GM12878 (cell line): ENCODE measurements around the gene MEN1. TPM values are rescaled to one million over a fixed set of nuclear protein-coding genes. Genes with fewer than 3 reads are reported as not detected.

Experiments
- ATAC-seq: fragments of 200-7000 bp; cut with Tn5 transposase; 3 replicates; pipeline ENCODE4 v1.9.1; 2020; ENCODE audit warnings: mild to moderate bottlenecking, moderate library complexity
- BruUV-seq: library from RNA; stranded (reverse); fragments of 400-500 nt; replicated peaks from 2 replicates; lab custom pipeline; 2021; lab: Mats Ljungman, UMichigan
- CTCF ChIA-PET: fragments of 300-600 bp; sonication (Branson Sonifier 250); formaldehyde crosslinking; extraction: SDS; loops from one replicate; lab custom pipeline; 2021; ENCODE audit warnings: inconsistent platforms; lab: Yijun Ruan, JAX
- POLR2A ChIA-PET: fragments of 350-600 bp; formaldehyde crosslinking; extraction: SDS; loops from one replicate; lab custom pipeline; 2021; ENCODE audit warnings: inconsistent platforms; lab: Charles Lee
- RAD21 ChIA-PET: fragments of 300-600 bp; sonication (Branson Sonifier 250); formaldehyde crosslinking; loops from one replicate; lab custom pipeline; 2023; ENCODE audit warnings: antibody characterized with exemption; ENCODE audit not compliant: unreplicated experiment; lab: Charles Lee
- SMC1A ChIA-PET: fragments of 300-600 bp; sonication (Branson Sonifier 250); formaldehyde crosslinking; loops from one replicate; lab custom pipeline; 2023; ENCODE audit not compliant: unreplicated experiment, uncharacterized antibody; lab: Charles Lee
- DNase-seq: peaks from one replicate; pipeline ENCODE4 v3.0.0-alpha.2; 2011; ENCODE audit warnings: low read depth, low spot score
- FAIRE-seq: peaks from 3 replicates; lab custom pipeline; 2011; peaks lifted over from hg19 to GRCh38; lab: Jason Lieb, UNC
- H2AFZ ChIP-seq: 2 replicates; pipeline ENCODE4 v1.6.0; 2011; ENCODE audit warnings: low read depth, low read length, control low read depth; ENCODE audit not compliant: control insufficient read depth
- H3K27ac ChIP-seq: 2 replicates; pipeline ENCODE4 v1.5.1; 2011; ENCODE audit warnings: control low read depth; ENCODE audit not compliant: control insufficient read depth, insufficient read depth
- H3K27me3 ChIP-seq, 2 experiments: replicated peaks in 1 of 2; 2 replicates each; pipeline versions ENCODE4 v1.6.0 to v1.6.1; 2011; ENCODE audit warnings: low read length in 1 of 2; ENCODE audit not compliant: control insufficient read depth in 2 of 2, insufficient read depth in 2 of 2
- H3K36me3 ChIP-seq, 2 experiments: 2 replicates each; pipeline ENCODE4 v1.5.1; 2011; ENCODE audit warnings: low read length in 1 of 2; ENCODE audit not compliant: control insufficient read depth in 2 of 2, insufficient read depth in 2 of 2
- H3K4me1 ChIP-seq: 2 replicates; pipeline ENCODE4 v1.6.1; 2011; ENCODE audit warnings: mild to moderate bottlenecking, low read length, moderate library complexity, mixed read lengths; ENCODE audit not compliant: control insufficient read depth, insufficient read depth
- H3K4me2 ChIP-seq: 2 replicates; pipeline ENCODE4 v1.6.0; 2011; ENCODE audit warnings: control low read depth; ENCODE audit not compliant: control insufficient read depth, insufficient read depth
- H3K4me3 ChIP-seq: fragments of 200-600 bp; sonication (generic); 2 replicates; pipeline ENCODE4 v1.5.1; 2016
- H3K79me2 ChIP-seq: 2 replicates; pipeline ENCODE4 v1.6.0; 2011; ENCODE audit warnings: low read length; ENCODE audit not compliant: control insufficient read depth, insufficient read depth
- H3K9ac ChIP-seq: 2 replicates; pipeline ENCODE4 v1.8.0; 2011; ENCODE audit warnings: low read length, control low read depth, mixed read lengths; ENCODE audit not compliant: control insufficient read depth, insufficient read depth
- H3K9me3 ChIP-seq: replicated peaks from 3 replicates; pipeline ENCODE4 v1.5.1; 2011; ENCODE audit warnings: mild to moderate bottlenecking, low read length; ENCODE audit not compliant: control insufficient read depth, insufficient read depth
- H4K20me1 ChIP-seq: 2 replicates; pipeline ENCODE4 v1.6.0; 2011; ENCODE audit not compliant: control insufficient read depth, insufficient read depth
- ATF7 ChIP-seq: fragments of 450-650 bp; IDR thresholded peaks from 2 replicates; pipeline ENCODE4 v1.6.1; 2016; ENCODE audit warnings: low read depth, mild to moderate bottlenecking
- BRCA1 ChIP-seq: IDR thresholded peaks from 2 replicates; pipeline ENCODE4 v1.6.1; 2011; ENCODE audit warnings: low read depth, low read length, improper control_type of control experiment
- EGR1 ChIP-seq, 2 experiments: IDR thresholded peaks; 1 replicate in 1 of 2; 2 replicates in 1 of 2; pipeline ENCODE4 v1.6.1; 2011 to 2012; ENCODE audit warnings: low read depth in 2 of 2, low read length in 2 of 2, borderline replicate concordance in 1 of 2, mild to moderate bottlenecking in 1 of 2, moderate library complexity in 1 of 2
- FOXK2 ChIP-seq: fragments of 450-650 bp; IDR thresholded peaks from 2 replicates; pipeline ENCODE4 v1.6.1; 2017; ENCODE audit warnings: mild to moderate bottlenecking, moderate library complexity
- KAT2A ChIP-seq: conservative IDR thresholded peaks from 2 replicates; pipeline ENCODE4 v1.6.1; 2011; ENCODE audit warnings: low read depth, low read length; ENCODE audit not compliant: control insufficient read depth
- KLF5 ChIP-seq: fragments of 450-650 bp; IDR thresholded peaks from 2 replicates; pipeline ENCODE4 v1.6.1; 2014; ENCODE audit warnings: mild to moderate bottlenecking; ENCODE audit not compliant: partially characterized antibody
- RAD21 ChIP-seq: IDR thresholded peaks from 2 replicates; pipeline ENCODE4 v1.6.1; 2011; ENCODE audit warnings: mild to moderate bottlenecking, low read depth, low read length, moderate library complexity; ENCODE audit not compliant: insufficient read depth
- RB1 ChIP-seq: fragments of 450-650 bp; formaldehyde crosslinking; IDR thresholded peaks from 2 replicates; pipeline ENCODE4 v1.6.1; 2017; ENCODE audit warnings: mild to moderate bottlenecking, borderline replicate concordance
- RFX5 ChIP-seq: IDR thresholded peaks from 2 replicates; pipeline ENCODE4 v1.6.1; 2011; ENCODE audit warnings: low read depth, low read length, improper control_type of control experiment
- SMAD5 ChIP-seq: IDR thresholded peaks from 2 replicates; pipeline ENCODE4 v1.6.1; 2016; ENCODE audit warnings: antibody characterized with exemption, low read depth
- SP1 ChIP-seq: IDR thresholded peaks from one replicate; pipeline ENCODE4 v1.6.1; 2011; ENCODE audit warnings: low read depth, low read length
- ZBED1 ChIP-seq: IDR thresholded peaks from 2 replicates; pipeline ENCODE4 v1.6.1; 2016; ENCODE audit warnings: borderline replicate concordance
- ZNF687 ChIP-seq: fragments of 450-650 bp; IDR thresholded peaks from 2 replicates; pipeline ENCODE4 v1.6.1; 2017; ENCODE audit warnings: mild to moderate bottlenecking, moderate library complexity
- WGBS: methylation state at CpG from one replicate; pipeline ENCODE4 v1.1.6; 2016; ENCODE audit warnings: low lambda C conversion rate; ENCODE audit not compliant: insufficient replicate concordance, insufficient coverage; ENCODE audit errors: missing lambda C conversion rate; 5-methylcytosine and 5-hydroxymethylcytosine counted together
- in situ Hi-C: fragments of 300-500 bp; cut with MboI; formaldehyde crosslinking; loops from 9 replicates; pipeline ENCODE4 v1.14.3; 2018; ENCODE audit warnings: mixed read lengths
- intact Hi-C: fragments of 100-400 bp; cut with micrococcal nuclease; formaldehyde crosslinking; loops from one replicate; pipeline ENCODE4 v1.14.2; 2022; ENCODE audit not compliant: unreplicated experiment
- polyA plus RNA-seq, 11 experiments: library from polyadenylated mRNA; depleted of rRNA in 4 of 11; unstranded in 6 of 11; stranded (reverse) in 5 of 11; fragments of >200 nt; fragmentation: Nextera tagmentation in 4 of 11; fragmentation: Illumina TruSeq in 1 of 11; extraction: Ambion mirVana in 4 of 11; extraction: Trizol in 1 of 11; gene quantifications; 1 replicate in 1 of 11; 2 replicates in 10 of 11; pipeline versions ENCODE4 v1.2.1 to v1.2.3, GENCODE V29; 2011 to 2016; ENCODE audit warnings: inconsistent platforms in 2 of 11, missing spikeins in 2 of 11, low read depth in 1 of 11
- total RNA-seq, 4 experiments: library from RNA; depleted of rRNA in 3 of 4; stranded (reverse); fragments of >200 nt in 3 of 4; fragmentation: Illumina TruSeq in 1 of 4; extraction: Trizol in 1 of 4; gene quantifications; 2 replicates each; pipeline versions ENCODE4 v1.2.1 to v1.2.3, GENCODE V29; 2013 to 2021
- TF ChIP-seq, protein P1 (sequence below): fragments of 450-650 bp; IDR thresholded peaks from 2 replicates; pipeline ENCODE4 v1.6.1; 2016; ENCODE audit warnings: mild to moderate bottlenecking

MEN1 gene
- total and polyA plus RNA-seq, 10 of the 15 experiments (the other 5 are each of a cell fraction or from before 2014, with no cell fraction given): 2.5 to 39.7 (median 20.7) TPM

- Histone ChIP-seq H3K4me2 (peak overlapping the region; percentile 97), H3K27me3 (no peaks in the 10 kb centered on the region), H3K36me3 (peaks cover 3 to 5% of the 10 kb centered on the region in 2 experiments; a peak in 3 of 4 replicates), H3K9ac (peak overlapping the region; percentile 67), H3K79me2 (peaks cover 30% of the 10 kb centered on the region), H2AFZ (peak overlapping the region; percentile 62), H3K9me3 (no peaks in the 10 kb centered on the region), H3K4me1 (peaks cover 37% of the 10 kb centered on the region), H4K20me1 (no peaks in the 10 kb centered on the region), H3K4me3 (peak overlapping the region; percentile 81), H3K27ac (peak overlapping the region; percentile 75)
- FAIRE-seq (peak; percentile 69), DNase-seq (no peak), ATAC-seq (no peak)
- ChIA-PET SMC1A (interaction anchor here (1.0 to 1.5 kb wide), 2 partner anchors 44 to 318 kb away, joined by 4 read pairs; partner anchors contain the start of genes FAU and MRPL49), CTCF (interaction anchor here (0.5 to 5.8 kb wide), 6 partner anchors 10 to 65 kb away, joined by 3 to 41 read pairs (median 4); no protein-coding TSS in a partner anchor), POLR2A (interaction anchor here (0.6 to 5.4 kb wide), 3 partner anchors 25 to 117 kb away, joined by 3 to 33 read pairs (median 3); partner anchors contain the start of gene SF1), RAD21 (interaction anchor here (2.8 kb wide), 1 partner anchor 25 kb away, joined by 12 read pairs; the partner anchor contains the start of gene SF1)
- BruUV-seq: no TSS peak
- in situ Hi-C loops (no loop called here), intact Hi-C loops (no loop called here)
- WGBS: 67% methylated on average over 15 of the region's 15 CpGs
- TF ChIP-seq BRCA1 (no peak), RB1 (no peak), EGR1 (IDR thresholded peaks at IDR 0.05; ENCODE audit: borderline replicate concordance in 1 of 2, low read depth in 2 of 2, low read length in 2 of 2) (no peak), SP1 (no peak), RFX5 (no peak), KAT2A (no peak), ZNF687 (no peak), ATF7 (no peak), FOXK2 (no peak), KLF5 (no peak), RAD21 (no peak), SMAD5 (no peak), ZBED1 (no peak)
- TF ChIP-seq, protein P1, sequence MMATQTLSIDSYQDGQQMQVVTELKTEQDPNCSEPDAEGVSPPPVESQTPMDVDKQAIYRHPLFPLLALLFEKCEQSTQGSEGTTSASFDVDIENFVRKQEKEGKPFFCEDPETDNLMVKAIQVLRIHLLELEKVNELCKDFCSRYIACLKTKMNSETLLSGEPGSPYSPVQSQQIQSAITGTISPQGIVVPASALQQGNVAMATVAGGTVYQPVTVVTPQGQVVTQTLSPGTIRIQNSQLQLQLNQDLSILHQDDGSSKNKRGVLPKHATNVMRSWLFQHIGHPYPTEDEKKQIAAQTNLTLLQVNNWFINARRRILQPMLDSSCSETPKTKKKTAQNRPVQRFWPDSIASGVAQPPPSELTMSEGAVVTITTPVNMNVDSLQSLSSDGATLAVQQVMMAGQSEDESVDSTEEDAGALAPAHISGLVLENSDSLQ: no peak
These were observed 6.5 kb downstream of the MEN1 start for GRCh38 chr11:64803846-64804345.
